Measurements from ENCODE around the gene ZNF827.

The ZNF827 gene

DNA sequence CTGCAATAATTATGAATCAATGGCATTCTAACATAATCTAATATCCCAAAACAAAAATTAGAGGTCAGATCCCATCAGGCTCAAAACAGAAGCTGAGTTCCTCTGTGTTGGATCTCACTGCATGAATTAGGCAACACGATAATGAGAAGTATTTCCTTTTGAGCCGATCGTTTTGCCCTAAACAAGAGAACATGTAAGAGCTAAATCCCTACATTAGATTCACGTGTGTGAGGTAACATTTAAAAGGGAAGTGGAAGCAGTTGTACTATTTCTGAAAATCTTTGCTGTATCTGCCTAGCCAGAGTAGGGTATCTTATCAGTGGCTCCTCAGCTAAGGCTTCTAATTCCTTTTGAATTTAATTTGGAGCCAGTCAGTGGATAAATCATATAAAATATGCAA lies 143.1 kb downstream of the ZNF827 start:
- DNase-seq (ENCODE audit: low read depth in 2 of 2): no peak

DNA sequence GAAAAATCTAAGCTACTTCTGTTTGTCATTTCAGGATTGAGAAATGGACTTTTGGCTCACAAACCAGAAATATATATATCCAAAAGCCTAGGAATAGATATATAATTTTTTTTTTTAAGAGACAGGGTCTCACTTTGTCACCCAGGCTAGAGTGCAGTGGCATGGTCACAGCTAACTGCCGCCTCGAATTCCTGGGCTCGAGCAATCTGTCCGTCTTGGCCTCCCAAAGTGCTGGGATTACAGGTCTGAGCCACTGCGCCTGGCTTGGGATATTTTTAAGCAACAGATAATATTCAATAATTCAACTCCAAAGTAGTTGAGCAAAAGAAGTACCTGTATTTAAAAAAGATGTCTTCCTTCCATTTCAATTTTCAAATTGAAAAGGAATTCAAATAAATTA lies 146.2 kb downstream of the ZNF827 start:
- DNase-seq (ENCODE audit: low read depth in 2 of 2): no peak

DNA sequence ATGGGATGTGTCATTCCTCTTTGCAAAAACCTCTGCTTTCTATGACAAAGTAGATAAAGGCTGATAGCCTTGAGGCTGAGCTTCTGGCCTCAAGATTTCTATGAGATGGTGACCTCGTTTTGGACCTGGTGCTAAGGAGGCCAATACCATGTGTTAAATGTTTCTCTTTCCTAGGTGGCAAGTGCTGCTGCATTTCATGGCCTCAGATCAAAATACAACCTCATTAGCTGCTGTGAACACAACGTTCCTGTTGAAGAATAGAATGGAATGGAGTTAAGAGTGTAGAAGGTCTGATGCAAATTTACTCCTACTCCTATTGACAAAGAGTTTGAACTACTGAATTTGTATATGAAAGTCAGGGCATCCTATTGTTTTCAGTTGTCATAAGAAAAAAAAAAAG lies 146.6 kb downstream of the ZNF827 start:
- no peak for DNase-seq (ENCODE audit: low read depth in 2 of 2)

DNA sequence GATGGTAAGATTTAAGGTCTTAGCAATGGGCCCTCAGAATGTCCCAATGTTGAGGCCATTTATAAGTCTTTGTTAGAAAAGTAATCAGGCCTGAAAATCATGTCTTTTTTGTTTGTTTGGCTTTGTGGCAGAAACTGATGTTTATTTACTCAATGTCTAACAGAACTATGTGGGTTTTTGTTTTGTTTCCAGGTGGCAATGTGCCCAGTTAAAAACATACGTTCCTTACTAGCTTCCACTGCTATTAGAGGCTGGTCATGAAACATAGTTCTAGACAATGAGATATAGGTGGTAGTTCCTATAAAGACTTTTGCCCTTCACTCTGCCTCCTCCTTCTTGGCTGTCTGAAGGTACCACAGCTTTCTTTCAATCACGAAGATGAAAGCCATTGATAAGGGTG lies 149.9 kb downstream of the ZNF827 start:
- no peak for DNase-seq (ENCODE audit: low read depth in 2 of 2)

DNA sequence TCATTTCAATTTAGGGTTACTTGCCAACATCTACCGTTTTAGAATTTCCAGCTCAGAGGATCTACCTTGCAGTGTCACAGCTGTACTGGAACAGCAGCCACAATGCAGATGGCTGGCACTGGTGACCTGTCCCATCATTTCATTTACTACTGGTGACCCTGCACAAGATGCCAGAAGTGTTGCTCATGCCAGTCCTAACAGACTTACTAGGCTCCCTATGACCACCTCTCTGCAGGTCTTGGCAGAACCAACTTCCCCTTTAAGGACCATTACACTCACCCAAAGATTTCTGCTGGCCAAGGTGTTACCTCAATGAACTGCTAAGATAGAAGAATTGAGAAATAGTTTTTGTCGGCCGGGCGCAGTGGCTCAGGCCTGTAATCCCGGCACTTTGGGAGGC lies 151.8 kb downstream of the ZNF827 start:
- no peak for DNase-seq (ENCODE audit: low read depth in 2 of 2)

DNA sequence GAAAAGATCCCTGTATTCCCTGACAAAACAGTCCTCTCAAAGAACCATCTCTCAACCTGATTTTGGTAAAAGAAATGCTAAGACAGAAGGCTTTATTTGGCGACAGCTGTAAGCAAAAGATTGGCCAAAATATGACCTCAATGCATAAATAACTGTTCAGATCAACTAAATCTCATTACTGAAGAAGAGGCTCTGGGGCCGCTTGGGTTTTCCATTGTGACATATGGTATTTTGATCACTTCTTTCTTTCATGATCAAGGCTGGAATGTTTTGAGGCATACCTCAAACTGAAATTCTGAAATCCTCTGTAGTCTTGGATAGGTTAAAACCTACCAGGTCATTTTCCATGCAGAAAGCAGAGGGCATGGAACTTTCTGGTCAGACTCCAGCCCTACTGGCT lies 152.4 kb downstream of the ZNF827 start:
- DNase-seq (ENCODE audit: low read depth in 2 of 2): no peak

DNA sequence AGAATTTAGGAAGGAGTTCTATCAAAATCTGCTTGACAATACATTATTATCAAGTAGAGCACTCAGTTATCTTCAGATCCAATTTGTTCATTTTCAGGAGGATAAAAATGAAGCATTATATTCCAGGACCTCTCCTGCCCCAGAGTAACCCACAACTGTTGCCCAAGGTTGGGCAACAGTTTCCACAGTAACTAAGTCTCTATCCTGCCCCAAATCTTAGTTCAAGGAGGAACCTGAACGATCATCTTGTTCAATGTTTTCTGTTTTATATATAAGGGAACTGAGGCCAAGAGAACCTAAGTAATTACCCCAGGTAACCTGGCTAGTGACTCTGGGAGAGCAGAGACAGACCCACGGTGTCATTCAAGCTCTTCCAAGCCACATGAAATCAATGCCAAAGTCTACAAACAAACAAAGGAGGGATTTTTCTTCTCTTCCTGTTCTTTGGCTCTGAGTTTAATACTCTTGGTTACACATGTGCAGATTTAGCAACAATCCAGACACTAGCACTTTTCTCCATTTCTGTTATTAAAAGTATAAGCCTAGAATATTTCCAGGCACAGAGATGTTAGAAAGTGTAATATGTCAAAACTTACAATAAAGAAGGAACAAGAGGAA lies 153.1 kb downstream of the ZNF827 start:
- no peak for DNase-seq (ENCODE audit: low read depth in 2 of 2)

DNA sequence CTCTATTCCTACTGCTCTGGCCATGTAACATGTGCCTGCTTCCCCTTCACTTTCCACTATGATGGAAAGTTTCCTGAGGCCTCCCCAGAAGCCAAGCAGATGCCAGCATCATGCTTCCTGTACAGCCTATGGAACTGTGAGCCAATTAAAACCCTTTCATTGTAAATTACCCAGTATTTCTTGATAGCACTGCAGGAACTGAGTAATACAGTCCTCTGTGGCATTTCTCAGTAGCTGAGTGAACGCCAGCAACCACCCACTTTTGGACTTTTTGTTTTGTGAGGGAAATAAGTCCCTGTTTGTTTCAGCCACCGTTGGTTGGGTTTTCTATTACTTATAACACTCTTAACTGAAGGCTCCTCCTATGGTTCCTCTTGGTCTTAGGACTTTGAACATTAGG lies 154.6 kb downstream of the ZNF827 start:
- DNase-seq (ENCODE audit: low read depth in 2 of 2): no peak

DNA sequence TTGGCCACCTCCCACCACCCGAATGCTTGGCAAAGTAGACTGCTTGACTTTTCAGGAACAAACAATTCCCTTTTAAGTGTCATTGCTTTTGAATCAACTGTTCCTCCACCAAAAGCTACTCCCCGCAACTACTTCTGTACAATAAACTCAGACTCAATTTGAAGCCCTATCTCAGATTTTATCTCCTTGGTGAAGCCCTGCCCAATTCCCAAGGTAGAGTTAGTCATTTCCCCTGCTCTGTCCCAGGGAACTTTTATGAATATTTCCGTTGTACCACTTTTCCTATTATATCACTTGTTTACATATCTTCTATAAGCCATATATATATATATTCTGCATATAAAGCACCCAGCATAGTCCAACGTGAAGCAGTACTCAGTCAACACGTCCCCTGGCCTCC lies 155.9 kb downstream of the ZNF827 start:
- no peak for DNase-seq (ENCODE audit: low read depth in 2 of 2)

DNA sequence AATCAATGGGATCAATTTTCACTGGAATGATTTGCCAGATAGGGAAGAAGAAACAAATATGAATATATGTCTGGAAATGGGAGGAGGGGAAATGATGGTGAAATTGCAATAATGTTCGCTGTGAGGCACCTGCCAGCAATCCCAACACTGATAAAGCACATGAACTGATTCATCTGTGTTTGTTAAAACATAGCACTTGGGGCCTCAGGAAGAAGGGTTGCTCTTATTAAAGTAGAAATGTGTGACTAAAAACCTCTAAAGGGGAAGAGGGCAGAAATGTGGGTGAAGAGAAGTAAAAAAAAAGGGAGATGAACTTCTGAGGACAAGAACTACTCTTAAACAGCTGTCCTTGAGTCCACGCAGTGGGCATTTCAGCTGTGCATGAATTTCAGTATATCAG lies 157.3 kb downstream of the ZNF827 start:
- DNase-seq (ENCODE audit: low read depth in 2 of 2): no peak

DNA sequence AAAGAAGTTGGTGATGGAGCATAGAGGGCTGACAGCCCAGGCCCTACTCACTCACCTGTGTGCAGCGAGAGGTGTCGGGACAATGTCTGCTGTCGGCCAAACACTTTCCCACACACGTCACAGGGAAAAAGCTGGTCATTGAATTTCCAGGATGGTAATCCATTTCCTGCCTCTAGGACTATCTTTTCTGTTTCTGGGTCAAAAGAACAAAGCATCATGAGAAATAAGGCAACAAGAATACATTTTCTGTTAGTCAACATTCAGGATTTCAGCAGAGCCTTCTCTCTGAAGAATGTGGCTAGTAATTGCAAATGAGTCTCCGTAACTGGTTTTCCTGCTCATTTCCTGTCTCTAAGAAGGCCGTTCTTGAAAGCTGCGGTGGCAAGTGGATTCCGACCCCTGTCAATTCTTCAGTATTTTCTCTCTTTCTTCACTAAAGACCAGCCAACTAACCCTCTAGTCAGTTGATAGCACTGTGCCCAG lies 159.3 kb downstream of the ZNF827 start:
- no peak for DNase-seq (ENCODE audit: low read depth in 2 of 2)

DNA sequence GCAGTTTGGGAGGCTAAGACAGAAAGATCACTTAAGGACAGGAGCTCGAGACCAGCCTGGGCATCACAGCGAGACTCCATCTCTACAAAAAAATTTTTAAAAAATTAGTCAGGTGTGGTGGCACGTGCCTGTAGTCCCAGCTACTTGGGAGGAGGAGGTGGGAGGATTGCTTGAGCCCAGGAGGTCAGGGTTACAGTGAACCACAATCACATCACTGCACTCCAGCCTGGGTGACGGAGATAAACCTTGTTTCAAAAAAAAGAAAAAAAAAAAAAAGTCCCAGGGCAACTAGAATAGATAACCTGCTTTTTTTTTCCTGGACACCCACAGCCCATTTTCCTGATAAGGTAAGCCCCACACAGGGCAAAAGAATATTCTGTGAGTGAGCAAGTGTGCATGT lies 162.4 kb downstream of the ZNF827 start:
- no peak for DNase-seq (ENCODE audit: low read depth in 2 of 2)

DNA sequence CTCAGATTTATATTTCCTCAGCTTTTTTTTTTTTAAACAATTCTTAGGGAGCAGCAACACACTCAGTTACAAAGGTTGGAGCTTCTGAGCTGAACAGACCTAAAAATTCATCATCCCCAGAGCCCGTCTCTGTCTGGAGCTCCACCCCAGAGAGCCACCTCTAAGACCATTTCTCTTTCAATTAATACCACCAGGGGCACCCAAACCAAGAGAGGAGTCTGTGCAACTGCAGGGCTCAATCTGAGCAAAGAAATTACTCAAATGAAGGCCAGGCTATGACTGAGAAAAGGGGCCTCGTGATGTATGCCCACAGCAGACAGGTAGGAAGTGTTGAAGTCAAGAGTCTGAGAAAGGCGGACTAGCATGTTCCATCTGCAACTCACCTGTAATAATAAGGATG lies 163.2 kb downstream of the ZNF827 start:
- no peak for DNase-seq (ENCODE audit: low read depth in 2 of 2)

DNA sequence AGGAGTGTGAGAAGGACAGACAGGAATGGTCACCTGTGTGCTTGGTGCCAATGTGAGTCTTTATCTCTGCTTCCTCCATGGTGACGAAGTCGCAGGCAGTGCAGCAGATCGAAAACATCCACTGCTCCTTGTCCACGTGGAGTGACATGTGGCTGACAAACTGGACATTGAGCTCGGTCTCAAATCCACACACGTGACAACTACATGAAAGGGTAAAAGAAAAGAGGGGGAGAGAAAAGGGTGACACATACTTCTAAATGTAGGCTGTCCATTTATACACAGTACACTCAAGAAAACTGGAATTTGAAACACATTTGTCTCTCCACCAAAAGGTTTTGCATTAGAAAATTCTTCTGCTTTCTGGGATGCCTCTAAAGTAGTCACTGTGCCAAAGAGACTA lies 164.2 kb downstream of the ZNF827 start:
- no peak for DNase-seq (ENCODE audit: low read depth in 2 of 2)

DNA sequence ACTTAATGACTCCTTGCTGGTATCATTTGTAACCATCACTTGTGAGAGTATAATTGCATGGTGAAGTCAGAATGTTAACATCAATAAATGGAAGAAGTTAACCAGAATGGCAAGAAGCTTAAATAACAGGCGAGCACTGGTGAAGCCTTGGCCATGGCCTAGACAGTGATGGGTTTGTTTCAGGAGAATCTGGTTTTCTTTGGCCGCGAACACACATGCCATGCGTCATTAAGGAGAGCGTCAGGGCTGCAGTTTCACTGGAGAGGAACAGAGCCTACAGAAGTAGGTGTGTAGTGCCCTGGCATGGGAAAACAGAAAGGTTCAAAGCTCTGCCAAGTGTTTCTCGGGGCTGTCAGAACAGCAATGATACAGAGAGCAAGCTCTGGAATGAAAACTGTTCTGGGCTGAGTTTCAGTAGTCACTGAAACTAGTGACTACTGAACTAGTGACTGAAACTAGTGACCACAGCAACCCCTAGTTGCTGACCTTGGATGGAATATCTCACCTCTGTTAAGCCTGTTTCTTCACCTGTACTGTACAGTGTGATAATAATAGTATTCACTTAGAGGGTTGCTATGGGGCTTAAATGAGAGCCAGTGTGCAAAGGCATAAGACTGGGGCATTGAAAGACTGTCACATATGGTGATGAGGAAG lies 164.9 kb downstream of the ZNF827 start:
- DNase-seq (ENCODE audit: low read depth in 2 of 2): no peak

DNA sequence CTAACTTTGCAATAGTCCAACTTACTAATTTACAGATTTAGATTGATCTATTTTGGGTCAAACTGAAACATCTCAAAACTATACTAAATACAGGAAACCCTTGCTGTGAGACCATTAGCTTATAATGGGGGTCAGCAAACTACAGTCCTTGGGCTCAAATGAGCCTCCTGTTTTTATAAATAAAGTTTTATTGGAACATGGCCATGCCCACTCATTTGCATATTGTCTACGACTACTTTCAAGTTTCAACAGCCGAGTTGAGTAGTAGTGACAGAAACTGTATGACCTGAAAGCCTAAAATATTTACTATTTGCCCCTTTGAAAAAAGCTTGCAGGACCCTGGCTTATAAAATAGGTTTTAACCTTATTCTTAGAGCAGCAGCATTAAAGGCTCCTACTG lies 166.3 kb downstream of the ZNF827 start:
- DNase-seq (ENCODE audit: low read depth in 2 of 2): no peak

DNA sequence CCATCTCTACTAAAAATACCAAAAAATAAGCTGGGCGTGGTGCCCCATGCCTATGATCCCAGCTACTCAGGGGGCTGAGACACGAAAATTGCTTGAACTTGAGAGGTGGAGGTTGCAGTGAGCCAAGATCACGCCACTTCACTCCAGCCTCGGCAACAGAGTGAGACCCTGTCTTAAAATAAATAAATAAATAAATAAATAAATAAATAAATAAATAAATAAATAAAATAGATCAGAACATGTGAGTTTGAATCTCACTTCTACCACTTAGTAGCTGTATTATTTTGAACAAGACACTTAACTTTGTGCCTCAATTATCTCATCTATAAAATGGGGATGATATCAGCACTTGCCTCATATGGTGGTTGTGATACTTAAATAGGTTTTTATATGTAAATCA lies 168.5 kb downstream of the ZNF827 start:
- no peak for DNase-seq (ENCODE audit: low read depth in 2 of 2)

DNA sequence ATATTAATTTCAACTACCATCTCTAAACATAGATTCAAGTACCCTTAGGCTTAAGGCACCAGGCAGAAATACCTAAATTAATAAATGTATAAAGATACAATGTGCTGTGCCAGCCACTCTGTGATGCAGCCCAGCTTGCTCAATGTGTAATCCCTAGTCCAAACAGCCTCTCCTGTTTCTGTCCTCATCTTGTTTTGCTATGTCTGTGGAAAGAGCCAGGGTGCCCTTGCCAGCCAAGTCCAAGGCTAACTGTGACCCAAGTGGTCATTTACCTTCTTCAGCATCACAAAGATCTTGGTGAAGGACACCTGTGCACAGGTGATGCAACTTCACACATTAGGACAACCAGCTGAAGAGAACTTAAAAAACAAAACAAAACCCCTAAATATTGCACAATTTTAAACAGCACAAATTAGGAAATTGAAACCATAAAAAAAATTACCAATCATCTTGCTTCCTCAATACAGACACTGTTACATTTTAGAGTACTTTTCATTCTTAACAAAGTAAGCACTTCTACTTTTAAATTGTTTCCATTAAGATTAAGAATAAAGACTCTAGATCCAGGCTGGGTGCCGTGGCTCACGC lies 169.1 kb downstream of the ZNF827 start:
- no peak for DNase-seq (ENCODE audit: low read depth in 2 of 2)

DNA sequence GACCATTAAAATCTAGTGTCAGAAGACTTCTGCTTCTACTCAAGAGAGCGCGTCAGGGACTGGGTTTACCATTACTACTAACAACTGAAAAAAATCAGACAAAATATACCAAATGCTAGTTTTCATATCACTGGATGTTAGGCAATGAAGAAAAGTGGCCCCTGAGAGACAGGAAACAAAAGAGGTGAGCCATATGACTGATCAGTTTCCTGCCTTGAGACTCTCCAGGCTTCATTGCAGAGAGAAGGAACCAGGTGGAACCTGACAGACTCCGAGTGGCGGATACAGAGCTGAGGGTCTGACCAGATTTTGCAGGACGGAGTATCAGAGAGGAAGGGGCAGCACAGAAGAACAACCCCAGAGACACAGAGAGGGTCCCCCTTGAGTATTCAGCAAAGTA lies 172.3 kb downstream of the ZNF827 start:
- no peak for DNase-seq (ENCODE audit: low read depth in 2 of 2)

DNA sequence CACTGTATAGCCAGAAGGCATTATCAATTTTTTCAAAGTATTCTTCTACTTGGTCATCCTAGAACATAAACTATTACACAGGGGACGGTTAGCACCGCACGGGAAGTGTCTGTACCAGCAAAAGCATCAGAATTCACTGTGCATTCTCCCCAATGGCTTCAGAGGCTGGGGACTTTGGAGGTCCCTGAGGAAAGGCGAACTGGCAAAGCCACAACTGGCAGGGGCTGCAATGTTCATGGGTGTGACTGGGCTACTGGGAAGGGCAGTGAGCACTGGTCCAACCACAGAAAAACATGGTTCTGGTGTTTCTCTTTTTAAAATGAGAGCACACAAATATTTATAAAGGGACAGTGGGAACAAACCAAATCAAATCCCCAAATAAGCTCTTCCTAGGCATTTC lies 175.2 kb downstream of the ZNF827 start:
- no peak for DNase-seq (ENCODE audit: low read depth in 2 of 2)

DNA sequence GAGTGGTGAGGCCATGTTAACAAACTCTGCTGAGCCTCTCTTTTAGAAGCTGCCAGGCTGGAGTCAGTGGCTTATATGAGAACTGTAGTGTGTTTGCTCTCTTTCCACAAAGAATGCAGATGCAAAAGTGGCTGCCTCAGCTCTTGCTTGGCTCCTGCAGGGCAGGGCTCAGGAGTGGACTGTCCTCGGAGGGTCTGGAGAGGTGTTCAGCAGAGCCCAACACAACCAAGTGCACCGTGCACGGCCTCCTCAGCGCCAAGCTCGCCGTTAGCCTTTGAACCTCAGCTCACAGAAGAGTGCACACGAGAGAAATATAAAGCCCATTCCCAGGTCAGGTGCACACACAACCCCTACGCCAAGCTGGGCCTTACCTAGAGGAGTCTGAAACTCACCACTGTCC lies 175.9 kb downstream of the ZNF827 start:
- DNase-seq (ENCODE audit: low read depth in 2 of 2): no peak

DNA sequence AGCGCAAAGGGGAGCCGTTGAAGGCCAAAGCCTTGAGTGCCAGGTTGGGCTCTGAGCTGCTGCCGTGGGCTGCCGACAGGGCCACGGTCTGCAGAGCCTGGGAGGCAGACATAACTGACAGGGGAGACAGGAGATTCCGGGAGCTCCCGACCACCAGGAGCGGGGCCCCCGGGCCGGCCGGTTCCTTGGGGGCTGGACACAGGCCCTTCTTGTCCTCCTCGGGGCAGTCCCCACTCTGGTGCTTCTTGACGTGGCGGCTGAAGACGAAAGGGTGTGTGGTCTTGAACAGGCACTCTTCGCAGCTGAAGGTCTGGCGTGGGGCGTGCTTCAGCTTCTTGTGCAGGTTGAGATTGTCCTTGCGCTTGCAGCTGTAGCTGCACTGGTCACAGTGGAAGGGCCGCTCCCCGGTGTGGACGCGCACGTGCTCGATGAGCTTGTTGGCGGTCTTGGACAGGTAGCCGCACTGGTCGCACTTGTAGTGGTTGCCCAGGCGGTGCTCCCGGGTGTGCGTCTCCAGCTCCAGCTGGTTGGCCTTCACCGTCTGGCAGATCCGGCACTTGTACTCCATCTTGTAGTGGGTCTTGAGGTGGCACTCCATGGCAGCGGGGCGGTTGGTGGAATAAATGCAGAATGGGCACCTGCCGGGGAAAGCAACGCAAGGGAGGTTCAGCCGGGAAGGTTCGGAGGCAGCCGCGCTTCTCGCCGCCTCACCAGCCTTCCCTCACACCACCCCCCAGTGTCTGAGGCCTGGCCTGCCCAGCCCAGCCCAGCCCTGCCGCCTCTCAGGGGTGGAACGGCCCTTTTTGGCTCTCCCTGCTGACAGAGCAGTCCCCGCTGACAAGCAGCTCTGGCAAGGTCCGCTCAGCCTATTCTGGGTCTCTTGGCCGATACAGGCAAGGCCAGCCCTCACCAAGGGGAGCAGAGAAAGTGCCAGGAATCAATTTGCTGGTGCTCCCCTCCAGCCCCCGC lies 177.4 kb downstream of the ZNF827 start:
- DNase-seq (ENCODE audit: low read depth in 2 of 2): no peak
